ENCODE data around the gene SHISAL2A.

DNA sequence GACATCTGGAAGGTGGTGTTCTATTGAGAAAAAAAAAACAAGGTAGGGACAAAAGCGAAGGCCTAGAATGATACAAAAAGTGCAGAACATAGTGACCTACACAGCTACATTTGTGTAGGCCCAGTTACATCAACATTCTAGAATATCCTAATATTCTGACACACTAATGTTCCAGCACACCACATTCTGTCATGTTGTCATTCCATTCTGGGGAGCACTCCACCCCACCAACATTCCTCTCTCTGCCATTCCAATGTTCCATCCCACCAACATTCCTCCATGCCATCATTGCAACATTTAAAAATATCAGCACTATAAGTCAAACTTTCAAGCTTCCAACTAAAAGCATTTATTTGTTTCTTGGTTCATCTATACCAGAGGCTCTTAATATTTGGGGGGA lies 36.7 kb downstream of the SHISAL2A start:
- no peak for TF ChIP-seq POLR2AphosphoS5 (IDR thresholded peaks at IDR 0.05)
- no peak for TF ChIP-seq EP300 (IDR thresholded peaks at IDR 0.05)
- TF ChIP-seq, protein P1, sequence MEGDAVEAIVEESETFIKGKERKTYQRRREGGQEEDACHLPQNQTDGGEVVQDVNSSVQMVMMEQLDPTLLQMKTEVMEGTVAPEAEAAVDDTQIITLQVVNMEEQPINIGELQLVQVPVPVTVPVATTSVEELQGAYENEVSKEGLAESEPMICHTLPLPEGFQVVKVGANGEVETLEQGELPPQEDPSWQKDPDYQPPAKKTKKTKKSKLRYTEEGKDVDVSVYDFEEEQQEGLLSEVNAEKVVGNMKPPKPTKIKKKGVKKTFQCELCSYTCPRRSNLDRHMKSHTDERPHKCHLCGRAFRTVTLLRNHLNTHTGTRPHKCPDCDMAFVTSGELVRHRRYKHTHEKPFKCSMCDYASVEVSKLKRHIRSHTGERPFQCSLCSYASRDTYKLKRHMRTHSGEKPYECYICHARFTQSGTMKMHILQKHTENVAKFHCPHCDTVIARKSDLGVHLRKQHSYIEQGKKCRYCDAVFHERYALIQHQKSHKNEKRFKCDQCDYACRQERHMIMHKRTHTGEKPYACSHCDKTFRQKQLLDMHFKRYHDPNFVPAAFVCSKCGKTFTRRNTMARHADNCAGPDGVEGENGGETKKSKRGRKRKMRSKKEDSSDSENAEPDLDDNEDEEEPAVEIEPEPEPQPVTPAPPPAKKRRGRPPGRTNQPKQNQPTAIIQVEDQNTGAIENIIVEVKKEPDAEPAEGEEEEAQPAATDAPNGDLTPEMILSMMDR (IDR thresholded peaks at IDR 0.05) = no peak
- TF ChIP-seq POLR2A (IDR thresholded peaks at IDR 0.05) = no peak
